Prostate gland (tissue), 2 donors: ENCODE results near the gene CREB5.

Experiments
- CTCF ChIP-seq, 4 experiments: fragments of 200-600 bp in 2 of 4; fragments of 450-650 bp in 2 of 4; sonication (generic) in 2 of 4; IDR thresholded peaks; 1 replicate in 3 of 4; 2 replicates in 1 of 4; pipeline ENCODE4 v1.5.1; 2016 to 2019; ENCODE audit warnings: antibody characterized with exemption in 4 of 4, mild to moderate bottlenecking in 2 of 4, moderate library complexity in 2 of 4
- POLR2AphosphoS5 ChIP-seq: sonication (generic); formaldehyde crosslinking; IDR thresholded peaks from one replicate; pipeline ENCODE4 v1.6.1; 2017; ENCODE audit warnings: antibody characterized with exemption

DNA sequence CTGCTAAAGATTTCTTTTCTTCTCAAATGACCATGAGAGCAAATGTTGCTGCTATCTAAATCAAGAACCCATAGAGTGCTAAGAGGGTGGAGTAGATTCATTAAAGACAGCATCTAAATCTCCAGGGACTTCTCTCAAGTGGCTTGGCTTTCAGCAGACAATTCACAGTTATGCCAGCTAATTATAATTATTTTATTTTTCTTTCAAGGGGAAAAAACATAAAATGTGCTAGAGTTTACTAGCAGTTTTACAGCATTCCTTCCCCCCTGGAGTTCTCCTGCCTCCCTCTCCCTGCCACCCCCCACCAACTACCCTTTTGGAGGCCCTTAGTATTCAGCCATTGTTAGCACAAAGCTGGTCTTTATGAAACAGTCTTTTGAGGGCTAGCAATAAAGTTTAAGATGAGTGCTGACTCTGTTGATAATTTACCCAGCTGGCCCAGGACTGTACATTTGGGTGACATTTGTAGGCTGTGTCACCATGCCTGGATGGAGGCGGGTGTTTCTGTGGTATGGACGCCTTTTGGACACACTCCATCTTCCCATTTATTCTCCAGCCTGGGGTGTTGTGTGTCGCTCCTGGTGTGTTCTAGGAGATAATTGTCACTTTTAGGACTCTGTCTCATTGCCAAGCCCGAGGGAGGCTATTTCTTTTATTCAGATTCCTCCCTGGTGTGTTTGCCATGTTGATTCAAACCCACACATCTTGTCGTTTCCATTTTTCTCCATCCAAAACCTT is 160.2 kb downstream of the CREB5 start:
- TF ChIP-seq CTCF (IDR thresholded peaks at IDR 0.05) (no peak), POLR2AphosphoS5 (no peak)
